Measurements from ENCODE around the gene PON3. TPM values are rescaled to one million over a fixed set of nuclear protein-coding genes. Genes with fewer than 3 reads are reported as not detected.

PON3 gene
- total RNA-seq, 2 donors from 2014 or later, result 4.0 to 5.6 TPM

DNA sequence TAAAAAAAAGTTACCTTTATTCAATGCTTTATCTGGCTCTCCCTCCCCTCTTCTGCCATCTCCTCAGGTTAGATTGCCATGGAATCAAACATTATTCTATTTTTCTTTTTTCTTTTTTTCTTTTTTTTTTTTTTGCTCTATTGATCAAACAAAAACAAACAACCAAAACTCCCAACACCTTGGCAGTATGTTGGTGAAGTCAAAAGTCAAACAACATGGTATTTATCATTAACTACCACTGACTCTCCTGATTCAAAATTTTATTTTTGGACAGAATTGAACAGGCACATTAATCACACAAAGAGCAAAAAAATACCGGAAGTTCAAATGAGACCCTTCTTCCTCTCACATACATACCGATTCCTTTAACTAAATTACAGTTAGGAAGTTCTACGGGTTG lies 78.2 kb downstream of the PON3 start:
- intact Hi-C loops (cut with DNase I, micrococcal nuclease), result no loop called here
- ATAC-seq, result no peak
- DNase-seq, result no peak

DNA sequence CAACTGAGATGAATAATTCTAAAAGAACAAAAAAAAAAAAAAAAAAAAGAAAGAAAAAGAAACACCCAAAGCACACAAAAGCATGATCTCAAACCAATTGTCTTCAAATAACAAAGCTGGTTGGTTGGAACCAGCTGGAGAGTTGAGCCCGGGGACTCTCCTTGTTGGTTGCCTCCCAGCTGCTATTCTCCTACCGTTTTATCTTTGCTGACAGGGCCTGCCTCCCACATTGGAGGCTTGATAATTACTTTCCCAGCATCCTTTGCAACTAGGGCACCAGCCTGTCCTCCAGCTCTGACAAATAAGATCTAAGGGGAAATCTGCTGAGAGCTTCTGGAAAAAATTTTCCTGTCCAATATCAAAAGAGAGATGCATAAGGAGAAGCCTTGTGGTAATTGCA lies 78.6 kb downstream of the PON3 start:
- intact Hi-C loops (cut with DNase I, micrococcal nuclease), result no loop called here
- ATAC-seq (no peak), DNase-seq (no peak)

- ATAC-seq (no peak), DNase-seq (no peak)
- intact Hi-C loops (cut with DNase I, micrococcal nuclease), result no loop called here
Observed at GRCh38 chr7:95316588-95316987, 79.6 kb downstream of the PON3 start.

GRCh38 chr7:95312561-95312960 lies 83.6 kb downstream of the PON3 start:
- DNase-seq (no peak), ATAC-seq (no peak)
- intact Hi-C loops (cut with DNase I, micrococcal nuclease), result no loop called here

- no peak for ATAC-seq
- no peak for DNase-seq
- intact Hi-C loops (cut with DNase I, micrococcal nuclease), result no loop called here
Observed at GRCh38 chr7:95311389-95311788, 84.8 kb downstream of the PON3 start.

- intact Hi-C loops (cut with DNase I, micrococcal nuclease), result no loop called here
Observed at GRCh38 chr7:95309951-95310350, 86.2 kb downstream of the PON3 start.

More at GRCh38 chr7:95309951-95310350, 86.2 kb downstream of the PON3 start:
- no peak for ATAC-seq
- no peak for DNase-seq

Other genes starting within 250 kb of the PON3 start
- not detected for gene PON1, start 71.8 kb downstream of the PON3 start, total RNA-seq
- gene PON2, start 38.7 kb upstream of the PON3 start, total RNA-seq, result 100 to 1,000 TPM; 106 to 181 TPM
- gene ASB4, start 89.6 kb upstream of the PON3 start, total RNA-seq, result under 1 TPM; 0.40 to 0.56 TPM
- gene PDK4, start 200.1 kb upstream of the PON3 start, total RNA-seq, result 100 to 1,000 TPM in 1 of 2 donors, 10 to 100 TPM in 1; 18.9 to 101 TPM